ENCODE data around the gene NBAS. TPM values are rescaled to one million over a fixed set of nuclear protein-coding genes. Genes with fewer than 3 reads are reported as not detected.
"Not testable (repeated sequence)": the region's sequence is repeated elsewhere in the genome, so short reads cannot be mapped to it uniquely, and the experiment has no call there.

Gene NBAS
- total and polyA plus RNA-seq, 8 donors, result 14.5 to 96.2 (median 41.2) TPM

DNA sequence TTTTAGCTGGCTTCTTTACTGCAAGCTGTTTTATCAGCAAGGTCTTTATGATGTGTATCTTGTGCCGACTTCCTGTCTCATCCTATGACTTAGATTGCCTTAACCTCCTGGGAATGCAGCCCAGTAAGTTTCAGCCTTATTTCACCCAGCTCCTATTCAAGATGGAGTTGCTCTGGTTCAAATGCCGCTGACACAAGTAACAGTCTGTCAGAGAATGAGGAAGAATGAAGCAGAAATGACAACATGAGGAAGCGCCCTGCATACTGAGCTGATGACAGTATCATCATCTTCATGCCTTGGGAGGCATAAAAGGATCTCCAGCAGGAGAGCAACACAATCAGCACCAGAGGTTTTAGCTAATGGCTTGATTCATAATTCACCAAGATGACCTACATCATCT is 309.4 kb downstream of the NBAS start:
- intact Hi-C loops (cut with DNase I; ENCODE audit: low total_unique reads), result no loop called here
- Histone ChIP-seq H3K36me3 (peaks cover 0 to 11% (median 4%) of the 10 kb centered on the region in 4 donors), H3K4me3 (no peak overlapping the region), H3K27ac (no peak overlapping the region), H3K27me3 (no peaks in the 10 kb centered on the region), H3K9me3 (peaks cover 0 to 6% (median 0%) of the 10 kb centered on the region in 4 donors), H3K4me1 (no peaks in the 10 kb centered on the region)
- DNase-seq, result no peak
- TF ChIP-seq EP300 (IDR thresholded peaks at IDR 0.05) (no peak), POLR2A (IDR thresholded peaks at IDR 0.05) (no peak), POLR2AphosphoS5 (IDR thresholded peaks at IDR 0.05) (no peak)
- TF ChIP-seq, protein P1, sequence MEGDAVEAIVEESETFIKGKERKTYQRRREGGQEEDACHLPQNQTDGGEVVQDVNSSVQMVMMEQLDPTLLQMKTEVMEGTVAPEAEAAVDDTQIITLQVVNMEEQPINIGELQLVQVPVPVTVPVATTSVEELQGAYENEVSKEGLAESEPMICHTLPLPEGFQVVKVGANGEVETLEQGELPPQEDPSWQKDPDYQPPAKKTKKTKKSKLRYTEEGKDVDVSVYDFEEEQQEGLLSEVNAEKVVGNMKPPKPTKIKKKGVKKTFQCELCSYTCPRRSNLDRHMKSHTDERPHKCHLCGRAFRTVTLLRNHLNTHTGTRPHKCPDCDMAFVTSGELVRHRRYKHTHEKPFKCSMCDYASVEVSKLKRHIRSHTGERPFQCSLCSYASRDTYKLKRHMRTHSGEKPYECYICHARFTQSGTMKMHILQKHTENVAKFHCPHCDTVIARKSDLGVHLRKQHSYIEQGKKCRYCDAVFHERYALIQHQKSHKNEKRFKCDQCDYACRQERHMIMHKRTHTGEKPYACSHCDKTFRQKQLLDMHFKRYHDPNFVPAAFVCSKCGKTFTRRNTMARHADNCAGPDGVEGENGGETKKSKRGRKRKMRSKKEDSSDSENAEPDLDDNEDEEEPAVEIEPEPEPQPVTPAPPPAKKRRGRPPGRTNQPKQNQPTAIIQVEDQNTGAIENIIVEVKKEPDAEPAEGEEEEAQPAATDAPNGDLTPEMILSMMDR (IDR thresholded peaks at IDR 0.05), result no peak
- WGBS, 5 donors, result 92 to 99% (median 94%) methylated on average over 3 of the region's 3 CpGs

DNA sequence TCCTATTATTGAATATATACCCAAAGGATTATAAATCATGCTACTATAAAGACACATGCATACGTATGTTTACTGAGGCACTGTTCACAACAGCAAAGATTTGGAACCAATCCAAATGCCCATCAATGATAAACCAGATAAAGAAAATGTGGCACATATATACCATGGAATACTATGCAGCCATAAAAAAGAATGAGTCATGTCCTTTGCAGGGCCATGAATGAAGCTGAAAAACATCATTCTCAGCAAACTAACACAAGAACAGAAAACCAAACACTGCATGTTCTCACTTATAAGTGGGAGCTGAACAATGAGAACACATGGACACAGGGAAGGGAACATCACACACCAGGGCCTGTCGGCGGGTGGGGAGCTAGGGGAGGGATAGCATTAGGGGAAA is 310.2 kb downstream of the NBAS start:
- H3K27ac ChIP-seq; H3K9me3 ChIP-seq; intact Hi-C loops (cut with DNase I; ENCODE audit: low total_unique reads); H3K4me1 ChIP-seq; H3K27me3 ChIP-seq; DNase-seq; H3K4me3 ChIP-seq: not testable (repeated sequence)
- 95 to 99% (median 98%) methylated on average over 3 of the region's 3 CpGs for WGBS, 5 donors
- peaks cover 0 to 11% (median 4%) of the 10 kb centered on the region in 4 donors for H3K36me3 ChIP-seq

DNA sequence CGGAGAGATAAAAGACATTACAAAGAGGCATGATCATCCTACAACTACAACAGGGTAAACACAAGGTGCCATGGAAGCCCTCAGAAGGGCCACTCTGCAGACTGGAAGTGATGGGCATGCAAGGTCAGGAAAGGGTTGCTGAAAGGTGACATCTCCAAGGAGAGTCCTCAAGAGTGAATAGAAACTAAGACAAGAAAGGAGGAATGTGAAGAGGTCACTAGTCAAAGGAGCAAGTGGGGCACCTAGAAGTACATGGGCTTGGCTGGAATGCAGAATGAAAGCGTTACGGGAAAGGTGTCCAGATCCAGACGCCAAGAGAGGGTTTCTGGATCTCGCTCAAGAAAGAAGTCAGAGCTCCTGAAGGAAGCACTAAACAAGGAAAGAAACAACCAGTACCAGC is 314.3 kb downstream of the NBAS start:
- Histone ChIP-seq H3K4me3 (no peak overlapping the region), H3K36me3 (peaks cover 0 to 9% (median 3%) of the 10 kb centered on the region in 4 donors), H3K9me3 (peaks cover 0 to 6% (median 0%) of the 10 kb centered on the region in 4 donors), H3K27me3 (no peaks in the 10 kb centered on the region), H3K4me1 (no peaks in the 10 kb centered on the region), H3K27ac (no peak overlapping the region)
- TF ChIP-seq, protein P1 (IDR thresholded peaks at IDR 0.05), result no peak
- intact Hi-C loops (cut with DNase I; ENCODE audit: low total_unique reads), result no loop called here
- DNase-seq, result no peak
- WGBS, 5 donors, result 95 to 99% (median 95%) methylated on average over 5 of the region's 5 CpGs

DNA sequence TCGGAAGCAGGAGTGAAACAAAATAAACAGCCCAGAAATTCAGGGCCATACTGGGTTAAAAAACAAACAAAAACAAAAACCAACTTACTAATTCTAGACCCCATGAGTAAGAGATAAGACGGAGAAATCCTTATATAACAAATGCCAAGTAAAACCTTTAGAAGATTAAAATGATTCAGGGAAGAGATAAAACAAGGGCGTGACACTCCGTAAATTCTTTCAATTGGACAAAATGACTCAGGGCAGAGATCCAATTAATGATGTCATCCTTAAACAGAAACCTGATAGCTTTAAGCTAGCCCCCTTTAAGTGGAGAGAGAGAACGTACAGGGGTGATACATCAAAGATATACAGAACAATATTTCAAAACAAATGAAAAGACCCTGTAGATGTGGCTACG is 317.4 kb downstream of the NBAS start:
- 63 to 74% (median 69%) methylated on average over 6 of the region's 6 CpGs for WGBS, 5 donors
- no peaks in the 10 kb centered on the region for H3K9me3 ChIP-seq

DNA sequence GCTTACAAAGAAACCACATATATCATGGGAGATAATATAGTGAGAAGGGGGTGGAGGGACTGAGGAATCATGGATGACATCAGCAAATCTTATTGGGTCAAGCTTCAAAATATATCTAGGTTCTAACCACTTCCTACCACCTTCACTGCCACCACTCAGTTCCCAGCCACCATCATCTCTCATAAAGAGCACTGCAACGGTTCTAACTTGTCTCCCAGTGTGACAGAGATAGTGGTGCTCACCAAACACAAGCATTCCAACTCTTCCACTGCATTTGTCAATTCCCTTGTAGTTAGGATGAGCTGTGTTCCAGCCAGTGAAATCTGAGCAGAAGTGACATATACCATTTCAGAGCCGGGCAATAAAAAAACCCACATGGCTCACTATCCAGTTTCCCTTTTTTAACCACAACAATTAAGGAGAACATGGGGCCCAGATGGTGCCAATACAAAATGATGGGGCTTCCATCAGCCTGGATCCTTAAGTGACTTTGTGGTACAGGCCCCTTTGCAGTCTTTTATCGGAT is 318.1 kb downstream of the NBAS start:
- DNase-seq, result no peak
- Histone ChIP-seq H3K27ac (no peak overlapping the region), H3K9me3 (no peaks in the 10 kb centered on the region), H3K4me3 (no peak overlapping the region), H3K4me1 (no peaks in the 10 kb centered on the region), H3K27me3 (no peaks in the 10 kb centered on the region), H3K36me3 (peaks cover 0 to 4% (median 1%) of the 10 kb centered on the region in 4 donors)
- 81 to 95% (median 86%) methylated on average over 3 of the region's 3 CpGs for WGBS, 5 donors
- TF ChIP-seq, protein P1 (IDR thresholded peaks at IDR 0.05), result no peak
- TF ChIP-seq POLR2A (IDR thresholded peaks at IDR 0.05) (no peak), POLR2AphosphoS5 (IDR thresholded peaks at IDR 0.05) (no peak), EP300 (IDR thresholded peaks at IDR 0.05) (no peak)
- intact Hi-C loops (cut with DNase I; ENCODE audit: low total_unique reads), result no loop called here

More for the DNA sequence above, 317.4 kb downstream of the NBAS start:
- peak in 1 of 2 donors; percentile 14 for DNase-seq
- Histone ChIP-seq H3K4me1 (no peaks in the 10 kb centered on the region), H3K27ac (no peak overlapping the region), H3K27me3 (no peaks in the 10 kb centered on the region), H3K36me3 (no peaks in the 10 kb centered on the region), H3K4me3 (no peak overlapping the region)
- intact Hi-C loops (cut with DNase I; ENCODE audit: low total_unique reads), result no loop called here
- TF ChIP-seq, protein P1 (IDR thresholded peaks at IDR 0.05), result no peak
- TF ChIP-seq EP300 (IDR thresholded peaks at IDR 0.05) (no peak), POLR2A (IDR thresholded peaks at IDR 0.05) (no peak), POLR2AphosphoS5 (IDR thresholded peaks at IDR 0.05) (no peak)
